Mesothelial cell of epicardium (in vitro differentiated cells): ENCODE data around the gene SLFN5. TPM values are rescaled to one million over a fixed set of nuclear protein-coding genes. Genes with fewer than 3 reads are reported as not detected.
A peak's percentile ranks its signal among the peaks of the same experiment; 100 is the strongest.

Experiments
- DNase-seq, 2 experiments: peaks; one replicate each; pipeline ENCODE4 v3.0.0; 2021; ENCODE audit warnings: low spot score in 2 of 2; ENCODE audit not compliant: unreplicated experiment in 2 of 2
- H3K27ac Mint-ChIP-seq: 2 replicates; pipeline ENCODE4 v1.8.0; 2021; ENCODE audit warnings: mixed read lengths
- H3K27me3 Mint-ChIP-seq: 2 replicates; pipeline ENCODE4 v1.8.0; 2021; ENCODE audit warnings: low read depth, mixed read lengths
- H3K36me3 Mint-ChIP-seq: 2 replicates; pipeline ENCODE4 v1.8.0; 2021; ENCODE audit warnings: mixed read lengths
- H3K4me1 Mint-ChIP-seq: 2 replicates; pipeline ENCODE4 v1.8.0; 2021; ENCODE audit warnings: mixed read lengths
- H3K4me3 Mint-ChIP-seq: 2 replicates; pipeline ENCODE4 v1.8.0; 2021; ENCODE audit warnings: mild to moderate bottlenecking, moderate library complexity, mixed read lengths
- H3K9me3 Mint-ChIP-seq: 2 replicates; pipeline ENCODE4 v1.8.0; 2021; ENCODE audit warnings: mixed read lengths
- total RNA-seq: library from RNA; stranded (reverse); gene quantifications from 3 replicates; pipeline ENCODE4 v1.2.1, GENCODE V29; 2021
- TF ChIP-seq, protein P1 (sequence below): fragments of 200-600 bp; sonication (generic); IDR thresholded peaks from one replicate; pipeline ENCODE4 v1.5.0; 2021; ENCODE audit warnings: antibody characterized with exemption; ENCODE audit not compliant: unreplicated experiment

The SLFN5 gene
- total RNA-seq, 1 donor from 2014 or later, result 50.0 TPM

- TF ChIP-seq, protein P1, sequence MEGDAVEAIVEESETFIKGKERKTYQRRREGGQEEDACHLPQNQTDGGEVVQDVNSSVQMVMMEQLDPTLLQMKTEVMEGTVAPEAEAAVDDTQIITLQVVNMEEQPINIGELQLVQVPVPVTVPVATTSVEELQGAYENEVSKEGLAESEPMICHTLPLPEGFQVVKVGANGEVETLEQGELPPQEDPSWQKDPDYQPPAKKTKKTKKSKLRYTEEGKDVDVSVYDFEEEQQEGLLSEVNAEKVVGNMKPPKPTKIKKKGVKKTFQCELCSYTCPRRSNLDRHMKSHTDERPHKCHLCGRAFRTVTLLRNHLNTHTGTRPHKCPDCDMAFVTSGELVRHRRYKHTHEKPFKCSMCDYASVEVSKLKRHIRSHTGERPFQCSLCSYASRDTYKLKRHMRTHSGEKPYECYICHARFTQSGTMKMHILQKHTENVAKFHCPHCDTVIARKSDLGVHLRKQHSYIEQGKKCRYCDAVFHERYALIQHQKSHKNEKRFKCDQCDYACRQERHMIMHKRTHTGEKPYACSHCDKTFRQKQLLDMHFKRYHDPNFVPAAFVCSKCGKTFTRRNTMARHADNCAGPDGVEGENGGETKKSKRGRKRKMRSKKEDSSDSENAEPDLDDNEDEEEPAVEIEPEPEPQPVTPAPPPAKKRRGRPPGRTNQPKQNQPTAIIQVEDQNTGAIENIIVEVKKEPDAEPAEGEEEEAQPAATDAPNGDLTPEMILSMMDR, result no peak
- Mint-ChIP-seq H3K27ac (peak overlapping the region; percentile 14), H3K36me3 (peaks cover 20% of the 10 kb centered on the region), H3K27me3 (no peaks in the 10 kb centered on the region), H3K4me1 (peaks cover 34% of the 10 kb centered on the region), H3K9me3 (no peaks in the 10 kb centered on the region), H3K4me3 (no peak overlapping the region)
- DNase-seq, result no peak
Observed at GRCh38 chr17:35255316-35255715, 12.4 kb downstream of the SLFN5 start.

GRCh38 chr17:35256629-35257028 is 13.8 kb downstream of the SLFN5 start:
- peak overlapping the region; percentile 90 for H3K27ac Mint-ChIP-seq
- H3K4me3 Mint-ChIP-seq, result no peak overlapping the region
- no peaks in the 10 kb centered on the region for H3K9me3 Mint-ChIP-seq
- no peak for DNase-seq
- H3K4me1 Mint-ChIP-seq, result peaks cover 34% of the 10 kb centered on the region
- TF ChIP-seq, protein P1, result no peak
- peaks cover 20% of the 10 kb centered on the region for H3K36me3 Mint-ChIP-seq
- H3K27me3 Mint-ChIP-seq, result no peaks in the 10 kb centered on the region

GRCh38 chr17:35257208-35257659 is 14.4 kb downstream of the SLFN5 start:
- Mint-ChIP-seq H3K27ac (peak overlapping the region; percentile 90), H3K9me3 (no peaks in the 10 kb centered on the region), H3K36me3 (peaks cover 20% of the 10 kb centered on the region), H3K27me3 (no peaks in the 10 kb centered on the region), H3K4me1 (peaks cover 34% of the 10 kb centered on the region), H3K4me3 (no peak overlapping the region)
- TF ChIP-seq, protein P1, result no peak
- no peak for DNase-seq

DNA sequence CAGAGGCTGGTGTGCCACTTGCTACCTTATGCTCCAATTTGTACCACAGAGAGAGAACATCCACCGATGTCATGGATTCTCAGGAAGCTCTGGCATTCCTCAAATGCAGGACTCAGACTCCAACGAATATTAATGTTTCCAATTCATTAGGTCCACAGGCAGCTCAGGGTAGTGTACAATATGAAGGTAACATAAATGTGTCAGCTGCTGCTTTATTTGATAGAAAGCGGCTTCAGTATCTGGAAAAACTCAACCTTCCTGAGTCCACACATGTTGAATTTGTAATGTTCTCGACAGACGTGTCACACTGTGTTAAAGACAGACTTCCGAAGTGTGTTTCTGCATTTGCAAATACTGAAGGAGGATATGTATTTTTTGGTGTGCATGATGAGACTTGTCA is 16.1 kb downstream of the SLFN5 start:
- Mint-ChIP-seq H3K4me3 (no peak overlapping the region), H3K27ac (no peak overlapping the region), H3K9me3 (no peaks in the 10 kb centered on the region), H3K27me3 (no peaks in the 10 kb centered on the region), H3K36me3 (peaks cover 29% of the 10 kb centered on the region), H3K4me1 (peaks cover 32% of the 10 kb centered on the region)
- DNase-seq, result no peak
- TF ChIP-seq, protein P1, result no peak

GRCh38 chr17:35265071-35265470 is 22.2 kb downstream of the SLFN5 start:
- no peaks in the 10 kb centered on the region for H3K4me1 Mint-ChIP-seq
- H3K36me3 Mint-ChIP-seq, result peaks cover 40% of the 10 kb centered on the region
- no peak for DNase-seq
- no peaks in the 10 kb centered on the region for H3K27me3 Mint-ChIP-seq
- H3K4me3 Mint-ChIP-seq, result no peak overlapping the region
- H3K9me3 Mint-ChIP-seq, result no peaks in the 10 kb centered on the region
- TF ChIP-seq, protein P1, result no peak
- H3K27ac Mint-ChIP-seq, result no peak overlapping the region
